ENCODE results near the gene RPS29. TPM values are rescaled to one million over a fixed set of nuclear protein-coding genes. Genes with fewer than 3 reads are reported as not detected.

The RPS29 gene
- total RNA-seq, 2 donors from 2014 or later: 4,045 to 4,896 TPM

DNA sequence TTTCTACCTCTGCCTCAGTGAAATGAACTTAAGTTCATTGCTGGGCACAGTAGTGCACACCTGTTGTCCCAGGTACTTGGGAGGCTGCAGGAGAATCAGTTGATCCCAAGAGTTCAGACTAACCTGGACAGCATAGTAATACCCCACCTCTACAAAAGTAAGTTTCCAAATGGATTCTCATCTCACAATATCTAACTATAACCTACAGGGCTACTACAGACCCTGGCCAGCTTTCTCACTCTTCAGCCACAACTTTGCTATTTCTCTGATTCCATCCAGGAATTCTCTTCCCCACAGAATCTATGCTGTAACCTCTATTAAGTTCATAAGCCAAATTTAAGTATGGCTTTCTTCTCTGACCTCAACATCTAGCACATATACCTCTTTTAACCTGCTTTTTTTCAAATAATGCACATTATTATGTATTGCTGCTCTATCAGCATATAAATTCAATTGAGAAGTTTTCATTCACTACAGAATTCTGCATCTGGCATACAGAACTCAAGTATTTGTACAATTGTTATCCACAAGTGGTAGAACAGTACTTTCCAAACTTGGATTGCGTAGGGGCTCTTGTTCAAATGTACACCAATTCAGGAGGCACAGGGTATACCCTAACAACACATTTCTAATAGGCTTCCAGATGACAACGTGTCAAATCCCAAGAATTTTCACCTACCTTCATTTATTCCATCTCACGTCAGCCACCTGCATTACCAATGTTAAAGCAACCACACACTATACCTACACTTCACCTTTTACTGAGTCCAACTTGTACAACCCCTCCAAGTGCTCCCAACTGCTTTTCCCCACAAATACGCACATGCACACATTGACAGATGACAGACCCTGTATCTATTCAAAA, 3.8 kb downstream of the RPS29 start:
- WGBS: 96% methylated on average over 4 of the region's 4 CpGs

DNA sequence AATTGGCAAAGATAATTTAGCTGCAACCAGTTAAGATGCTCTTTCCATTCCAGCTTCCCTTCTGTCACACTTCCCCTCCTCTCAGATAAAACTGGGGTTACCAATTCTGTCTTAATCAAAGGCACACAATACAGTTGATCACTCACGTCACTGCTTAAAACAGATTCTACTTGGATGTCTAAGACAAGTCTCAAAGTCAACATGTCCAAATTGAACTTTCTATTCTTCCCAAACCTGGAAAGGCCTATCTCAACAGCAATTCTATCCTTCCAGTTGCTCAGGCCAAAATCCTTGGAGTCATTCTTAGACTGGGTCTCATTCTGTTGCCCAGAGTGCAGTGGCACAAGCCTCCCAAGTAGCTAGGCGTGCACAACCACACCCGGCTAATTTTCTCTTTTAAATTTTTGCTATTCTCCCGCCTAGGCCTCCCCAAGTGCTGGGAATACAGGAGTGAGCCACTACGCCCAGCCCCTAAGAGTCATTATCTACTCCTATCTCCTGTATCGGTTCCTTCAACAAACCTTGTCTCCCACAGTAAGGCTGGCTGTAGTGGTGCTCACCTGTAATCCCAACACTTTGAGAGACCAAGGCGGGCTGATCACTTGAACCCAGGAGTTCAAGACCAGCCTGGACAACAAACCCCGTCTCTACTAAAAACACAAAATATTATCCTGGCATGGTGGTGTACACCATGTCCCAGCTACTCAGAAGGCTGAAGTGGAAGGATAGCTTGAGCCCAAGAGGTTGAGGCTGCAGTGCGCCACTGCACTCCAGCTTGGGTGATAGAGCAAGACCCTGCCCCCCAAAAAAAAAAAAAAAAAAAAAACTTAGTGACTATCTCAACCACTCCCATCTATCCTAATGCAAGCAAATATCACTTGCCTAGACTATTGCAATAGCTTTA, 4.7 kb downstream of the RPS29 start:
- intact Hi-C loops (cut with DNase I): no loop called here
- H3K27me3 ChIP-seq (replicated peaks; ENCODE audit: insufficient read depth): no peaks in the 10 kb centered on the region
- WGBS: 76% methylated on average over 9 of the region's 9 CpGs
- no peak overlapping the region for H3K4me3 ChIP-seq
- DNase-seq (ENCODE audit: low spot score): no peak
- no peak overlapping the region for H3K27ac ChIP-seq
- peaks cover 0 to 16% of the 10 kb centered on the region in 2 donors for H3K36me3 ChIP-seq
- no peaks in the 10 kb centered on the region for H3K9me3 ChIP-seq
- TF ChIP-seq, protein P1, sequence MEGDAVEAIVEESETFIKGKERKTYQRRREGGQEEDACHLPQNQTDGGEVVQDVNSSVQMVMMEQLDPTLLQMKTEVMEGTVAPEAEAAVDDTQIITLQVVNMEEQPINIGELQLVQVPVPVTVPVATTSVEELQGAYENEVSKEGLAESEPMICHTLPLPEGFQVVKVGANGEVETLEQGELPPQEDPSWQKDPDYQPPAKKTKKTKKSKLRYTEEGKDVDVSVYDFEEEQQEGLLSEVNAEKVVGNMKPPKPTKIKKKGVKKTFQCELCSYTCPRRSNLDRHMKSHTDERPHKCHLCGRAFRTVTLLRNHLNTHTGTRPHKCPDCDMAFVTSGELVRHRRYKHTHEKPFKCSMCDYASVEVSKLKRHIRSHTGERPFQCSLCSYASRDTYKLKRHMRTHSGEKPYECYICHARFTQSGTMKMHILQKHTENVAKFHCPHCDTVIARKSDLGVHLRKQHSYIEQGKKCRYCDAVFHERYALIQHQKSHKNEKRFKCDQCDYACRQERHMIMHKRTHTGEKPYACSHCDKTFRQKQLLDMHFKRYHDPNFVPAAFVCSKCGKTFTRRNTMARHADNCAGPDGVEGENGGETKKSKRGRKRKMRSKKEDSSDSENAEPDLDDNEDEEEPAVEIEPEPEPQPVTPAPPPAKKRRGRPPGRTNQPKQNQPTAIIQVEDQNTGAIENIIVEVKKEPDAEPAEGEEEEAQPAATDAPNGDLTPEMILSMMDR (IDR thresholded peaks at IDR 0.05): no peak
- TF ChIP-seq POLR2A (IDR thresholded peaks at IDR 0.05) (no peak), POLR2AphosphoS5 (IDR thresholded peaks at IDR 0.05) (no peak)
- no peaks in the 10 kb centered on the region for H3K4me1 ChIP-seq (replicated peaks)

More for the DNA sequence above, 3.8 kb downstream of the RPS29 start:
- intact Hi-C loops (cut with DNase I): no loop called here
- TF ChIP-seq POLR2A (IDR thresholded peaks at IDR 0.05) (no peak), POLR2AphosphoS5 (IDR thresholded peaks at IDR 0.05) (no peak)
- TF ChIP-seq, protein P1 (IDR thresholded peaks at IDR 0.05): no peak
- H3K27ac ChIP-seq: no peak overlapping the region
- DNase-seq (ENCODE audit: low spot score): no peak
- H3K36me3 ChIP-seq: peaks cover 0 to 10% of the 10 kb centered on the region in 2 donors
- no peaks in the 10 kb centered on the region for H3K9me3 ChIP-seq
- no peak overlapping the region for H3K4me3 ChIP-seq
- H3K27me3 ChIP-seq (replicated peaks; ENCODE audit: insufficient read depth): no peaks in the 10 kb centered on the region
- no peaks in the 10 kb centered on the region for H3K4me1 ChIP-seq (replicated peaks)

DNA sequence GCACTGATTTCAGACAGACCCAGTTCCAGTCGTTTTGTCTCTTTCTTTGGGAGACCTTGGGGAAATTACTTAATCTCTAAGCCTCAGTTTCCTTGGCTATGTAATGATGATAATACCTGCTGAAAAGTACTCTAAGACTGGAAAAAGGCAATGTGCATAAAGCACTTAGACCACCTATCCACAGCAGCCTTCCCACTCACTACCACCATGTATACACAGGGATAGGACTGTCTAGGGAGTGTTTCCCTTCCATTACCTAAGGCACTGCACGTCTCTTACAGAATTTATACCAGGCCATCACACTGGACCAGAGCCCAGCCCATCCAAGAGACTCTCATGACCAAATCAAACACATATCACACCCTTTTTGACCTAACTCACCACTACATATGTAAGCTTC, 6.3 kb downstream of the RPS29 start:
- 80% methylated on average over 2 of the region's 2 CpGs for WGBS
- peaks cover 0 to 16% of the 10 kb centered on the region in 2 donors for H3K36me3 ChIP-seq
- TF ChIP-seq POLR2A (IDR thresholded peaks at IDR 0.05): no peak
- TF ChIP-seq, protein P1 (IDR thresholded peaks at IDR 0.05): no peak
- no peak for TF ChIP-seq POLR2AphosphoS5 (IDR thresholded peaks at IDR 0.05)

DNA sequence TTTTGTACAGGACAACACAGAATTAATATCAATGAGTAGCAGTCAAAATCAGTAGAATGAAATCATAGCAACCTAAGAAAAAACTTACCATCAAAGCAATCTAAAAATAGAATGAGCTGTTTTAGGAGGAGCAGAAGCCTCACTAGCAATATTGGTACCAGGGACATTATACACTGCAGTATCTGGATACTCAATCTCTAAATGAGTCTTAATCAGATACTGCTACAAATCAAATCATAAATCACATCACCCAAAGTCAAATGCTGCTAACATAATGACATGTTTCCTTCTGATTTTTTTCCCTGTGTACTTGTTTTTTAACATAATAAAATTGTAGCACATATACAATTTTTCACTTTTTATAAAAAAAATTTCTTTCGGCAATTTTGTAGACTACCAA, 8.0 kb downstream of the RPS29 start:
- WGBS: 94% methylated on average over 1 of the region's 1 CpG
- peaks cover 0 to 7% of the 10 kb centered on the region in 2 donors for H3K36me3 ChIP-seq
- H3K27ac ChIP-seq: no peak overlapping the region
- TF ChIP-seq POLR2A (IDR thresholded peaks at IDR 0.05): no peak
- TF ChIP-seq, protein P1 (IDR thresholded peaks at IDR 0.05): no peak
- no peak for TF ChIP-seq POLR2AphosphoS5 (IDR thresholded peaks at IDR 0.05)
- no peaks in the 10 kb centered on the region for H3K9me3 ChIP-seq
- no peaks in the 10 kb centered on the region for H3K4me1 ChIP-seq (replicated peaks)
- H3K27me3 ChIP-seq (replicated peaks; ENCODE audit: insufficient read depth): no peaks in the 10 kb centered on the region
- no peak for DNase-seq (ENCODE audit: low spot score)
- intact Hi-C loops (cut with DNase I): no loop called here
- H3K4me3 ChIP-seq: no peak overlapping the region

More for the DNA sequence above, 6.3 kb downstream of the RPS29 start:
- intact Hi-C loops (cut with DNase I): no loop called here
- DNase-seq (ENCODE audit: low spot score): no peak
- H3K9me3 ChIP-seq: no peaks in the 10 kb centered on the region
- no peak overlapping the region for H3K27ac ChIP-seq
- H3K4me1 ChIP-seq (replicated peaks): no peaks in the 10 kb centered on the region
- H3K27me3 ChIP-seq (replicated peaks; ENCODE audit: insufficient read depth): no peaks in the 10 kb centered on the region
- H3K4me3 ChIP-seq: no peak overlapping the region
